ENCODE data around the gene KRT78.

- TF ChIP-seq SMAD4 (CRISPR knock-in tag; IDR thresholded peaks at IDR 0.05) (no peak), RELA (CRISPR knock-in tag; IDR thresholded peaks at IDR 0.05; ENCODE audit: borderline replicate concordance) (no peak), EMX1 (CRISPR knock-in tag; IDR thresholded peaks at IDR 0.05) (no peak), TEAD1 (CRISPR knock-in tag; IDR thresholded peaks at IDR 0.05) (no peak), IRF2 (CRISPR knock-in tag; IDR thresholded peaks at IDR 0.05; ENCODE audit: borderline replicate concordance, low read depth) (no peak), FOXJ3 (CRISPR knock-in tag; IDR thresholded peaks at IDR 0.05; ENCODE audit: borderline replicate concordance) (no peak), E2F5 (CRISPR knock-in tag; IDR thresholded peaks at IDR 0.05) (no peak), JAZF1 (CRISPR knock-in tag; IDR thresholded peaks at IDR 0.05) (no peak), CREB1 (CRISPR knock-in tag; IDR thresholded peaks at IDR 0.05) (no peak)
- TF ChIP-seq, protein P1, sequence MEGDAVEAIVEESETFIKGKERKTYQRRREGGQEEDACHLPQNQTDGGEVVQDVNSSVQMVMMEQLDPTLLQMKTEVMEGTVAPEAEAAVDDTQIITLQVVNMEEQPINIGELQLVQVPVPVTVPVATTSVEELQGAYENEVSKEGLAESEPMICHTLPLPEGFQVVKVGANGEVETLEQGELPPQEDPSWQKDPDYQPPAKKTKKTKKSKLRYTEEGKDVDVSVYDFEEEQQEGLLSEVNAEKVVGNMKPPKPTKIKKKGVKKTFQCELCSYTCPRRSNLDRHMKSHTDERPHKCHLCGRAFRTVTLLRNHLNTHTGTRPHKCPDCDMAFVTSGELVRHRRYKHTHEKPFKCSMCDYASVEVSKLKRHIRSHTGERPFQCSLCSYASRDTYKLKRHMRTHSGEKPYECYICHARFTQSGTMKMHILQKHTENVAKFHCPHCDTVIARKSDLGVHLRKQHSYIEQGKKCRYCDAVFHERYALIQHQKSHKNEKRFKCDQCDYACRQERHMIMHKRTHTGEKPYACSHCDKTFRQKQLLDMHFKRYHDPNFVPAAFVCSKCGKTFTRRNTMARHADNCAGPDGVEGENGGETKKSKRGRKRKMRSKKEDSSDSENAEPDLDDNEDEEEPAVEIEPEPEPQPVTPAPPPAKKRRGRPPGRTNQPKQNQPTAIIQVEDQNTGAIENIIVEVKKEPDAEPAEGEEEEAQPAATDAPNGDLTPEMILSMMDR (IDR thresholded peaks at IDR 0.05): no peak
- TF ChIP-seq, protein P2, sequence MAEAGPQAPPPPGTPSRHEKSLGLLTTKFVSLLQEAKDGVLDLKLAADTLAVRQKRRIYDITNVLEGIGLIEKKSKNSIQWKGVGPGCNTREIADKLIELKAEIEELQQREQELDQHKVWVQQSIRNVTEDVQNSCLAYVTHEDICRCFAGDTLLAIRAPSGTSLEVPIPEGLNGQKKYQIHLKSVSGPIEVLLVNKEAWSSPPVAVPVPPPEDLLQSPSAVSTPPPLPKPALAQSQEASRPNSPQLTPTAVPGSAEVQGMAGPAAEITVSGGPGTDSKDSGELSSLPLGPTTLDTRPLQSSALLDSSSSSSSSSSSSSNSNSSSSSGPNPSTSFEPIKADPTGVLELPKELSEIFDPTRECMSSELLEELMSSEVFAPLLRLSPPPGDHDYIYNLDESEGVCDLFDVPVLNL (CRISPR knock-in tag; IDR thresholded peaks at IDR 0.05; ENCODE audit: borderline replicate concordance, low read depth): no peak
- TF ChIP-seq, protein P3, sequence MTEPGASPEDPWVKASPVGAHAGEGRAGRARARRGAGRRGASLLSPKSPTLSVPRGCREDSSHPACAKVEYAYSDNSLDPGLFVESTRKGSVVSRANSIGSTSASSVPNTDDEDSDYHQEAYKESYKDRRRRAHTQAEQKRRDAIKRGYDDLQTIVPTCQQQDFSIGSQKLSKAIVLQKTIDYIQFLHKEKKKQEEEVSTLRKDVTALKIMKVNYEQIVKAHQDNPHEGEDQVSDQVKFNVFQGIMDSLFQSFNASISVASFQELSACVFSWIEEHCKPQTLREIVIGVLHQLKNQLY (CRISPR knock-in tag; IDR thresholded peaks at IDR 0.05): no peak
- TF ChIP-seq, protein P4, sequence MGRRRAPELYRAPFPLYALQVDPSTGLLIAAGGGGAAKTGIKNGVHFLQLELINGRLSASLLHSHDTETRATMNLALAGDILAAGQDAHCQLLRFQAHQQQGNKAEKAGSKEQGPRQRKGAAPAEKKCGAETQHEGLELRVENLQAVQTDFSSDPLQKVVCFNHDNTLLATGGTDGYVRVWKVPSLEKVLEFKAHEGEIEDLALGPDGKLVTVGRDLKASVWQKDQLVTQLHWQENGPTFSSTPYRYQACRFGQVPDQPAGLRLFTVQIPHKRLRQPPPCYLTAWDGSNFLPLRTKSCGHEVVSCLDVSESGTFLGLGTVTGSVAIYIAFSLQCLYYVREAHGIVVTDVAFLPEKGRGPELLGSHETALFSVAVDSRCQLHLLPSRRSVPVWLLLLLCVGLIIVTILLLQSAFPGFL (CRISPR knock-in tag; IDR thresholded peaks at IDR 0.05; ENCODE audit: borderline replicate concordance): no peak
Observed at GRCh38 chr12:52839436-52840105, 9.2 kb downstream of the KRT78 start.

Data from WTC11 (cell line).